Keratinocyte (primary cell): ENCODE results near the gene DIP2C.

Experiments
- CTCF ChIP-seq, 3 experiments: IDR thresholded peaks in 1 of 3; conservative IDR thresholded peaks in 1 of 3; optimal IDR thresholded peaks in 1 of 3; 2 replicates in 2 of 3; 3 replicates in 1 of 3; pipeline versions ENCODE3 to v1.5.1; 2011; ENCODE audit warnings: low read length in 3 of 3, mild to moderate bottlenecking in 3 of 3, moderate library complexity in 2 of 3, control low read depth in 1 of 3, inconsistent platforms in 1 of 3; ENCODE audit not compliant: insufficient read depth in 2 of 3; ENCODE audit errors: extremely low read depth in 1 of 3
- EZH2 ChIP-seq: IDR thresholded peaks from one replicate; pipeline ENCODE4 v1.6.1; 2012; ENCODE audit warnings: inconsistent platforms, mild to moderate bottlenecking, low read length, moderate library complexity

- no peak for TF ChIP-seq CTCF (optimal IDR thresholded peaks at IDR 0.05 in 1 of 3, IDR thresholded peaks at IDR 0.05 in 1 of 3, conservative IDR thresholded peaks at IDR 0.05 in 1 of 3; ENCODE audit: extremely low read depth in 1 of 3, insufficient read depth in 2 of 3, low read length in 3 of 3)
- TF ChIP-seq EZH2 = no peak
Observed at GRCh38 chr10:287026-287709, 402.3 kb downstream of the DIP2C start.
